ENCODE measurements around the gene RASSF8.

DNA sequence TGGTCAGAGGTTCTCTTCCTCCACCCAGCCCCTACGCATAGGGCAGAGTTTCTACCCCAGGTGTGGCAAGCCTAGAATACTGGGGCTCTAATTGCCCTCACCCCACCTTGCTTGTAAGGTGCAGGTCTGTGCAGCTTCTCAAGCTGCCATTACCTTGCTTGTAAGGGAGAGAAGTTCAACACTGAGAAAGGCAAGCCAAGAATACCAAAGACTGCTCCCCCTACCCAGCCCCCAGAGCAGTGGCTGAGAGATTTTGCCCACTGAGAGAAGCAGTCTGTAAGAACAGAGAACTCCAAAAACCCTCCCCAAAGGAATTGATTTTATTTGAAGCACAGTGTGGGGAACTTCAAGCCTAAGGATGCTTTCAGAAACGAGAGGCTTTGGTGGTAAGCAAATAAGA lies 63.1 kb downstream of the RASSF8 start:
- TF ChIP-seq, protein P1, sequence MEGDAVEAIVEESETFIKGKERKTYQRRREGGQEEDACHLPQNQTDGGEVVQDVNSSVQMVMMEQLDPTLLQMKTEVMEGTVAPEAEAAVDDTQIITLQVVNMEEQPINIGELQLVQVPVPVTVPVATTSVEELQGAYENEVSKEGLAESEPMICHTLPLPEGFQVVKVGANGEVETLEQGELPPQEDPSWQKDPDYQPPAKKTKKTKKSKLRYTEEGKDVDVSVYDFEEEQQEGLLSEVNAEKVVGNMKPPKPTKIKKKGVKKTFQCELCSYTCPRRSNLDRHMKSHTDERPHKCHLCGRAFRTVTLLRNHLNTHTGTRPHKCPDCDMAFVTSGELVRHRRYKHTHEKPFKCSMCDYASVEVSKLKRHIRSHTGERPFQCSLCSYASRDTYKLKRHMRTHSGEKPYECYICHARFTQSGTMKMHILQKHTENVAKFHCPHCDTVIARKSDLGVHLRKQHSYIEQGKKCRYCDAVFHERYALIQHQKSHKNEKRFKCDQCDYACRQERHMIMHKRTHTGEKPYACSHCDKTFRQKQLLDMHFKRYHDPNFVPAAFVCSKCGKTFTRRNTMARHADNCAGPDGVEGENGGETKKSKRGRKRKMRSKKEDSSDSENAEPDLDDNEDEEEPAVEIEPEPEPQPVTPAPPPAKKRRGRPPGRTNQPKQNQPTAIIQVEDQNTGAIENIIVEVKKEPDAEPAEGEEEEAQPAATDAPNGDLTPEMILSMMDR (IDR thresholded peaks at IDR 0.05) = no peak
- no peak for TF ChIP-seq POLR2A (IDR thresholded peaks at IDR 0.05)

All from heart left ventricle (tissue), 13 donors.